ENCODE results near the gene NFE2L2.

DNA sequence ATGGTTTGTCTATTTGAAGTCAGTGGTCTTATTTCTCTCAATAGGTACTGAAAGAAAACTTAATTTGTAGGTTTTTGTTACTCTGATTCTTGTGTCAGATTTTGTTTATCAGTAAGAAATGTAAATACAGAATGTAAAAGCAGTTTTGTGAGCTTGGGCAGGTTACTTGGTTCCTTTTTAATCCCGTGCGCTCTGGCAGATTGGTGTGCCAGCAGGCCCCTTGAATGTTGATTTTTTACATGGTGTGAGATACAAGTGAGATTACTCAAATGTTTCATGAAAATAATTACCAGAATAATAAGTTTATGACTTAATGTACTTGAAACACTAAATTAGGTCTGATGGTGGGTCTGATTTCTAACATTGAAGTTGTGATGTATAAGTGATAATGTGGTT is 38.6 kb downstream of the NFE2L2 start:
- TF ChIP-seq, protein P1, sequence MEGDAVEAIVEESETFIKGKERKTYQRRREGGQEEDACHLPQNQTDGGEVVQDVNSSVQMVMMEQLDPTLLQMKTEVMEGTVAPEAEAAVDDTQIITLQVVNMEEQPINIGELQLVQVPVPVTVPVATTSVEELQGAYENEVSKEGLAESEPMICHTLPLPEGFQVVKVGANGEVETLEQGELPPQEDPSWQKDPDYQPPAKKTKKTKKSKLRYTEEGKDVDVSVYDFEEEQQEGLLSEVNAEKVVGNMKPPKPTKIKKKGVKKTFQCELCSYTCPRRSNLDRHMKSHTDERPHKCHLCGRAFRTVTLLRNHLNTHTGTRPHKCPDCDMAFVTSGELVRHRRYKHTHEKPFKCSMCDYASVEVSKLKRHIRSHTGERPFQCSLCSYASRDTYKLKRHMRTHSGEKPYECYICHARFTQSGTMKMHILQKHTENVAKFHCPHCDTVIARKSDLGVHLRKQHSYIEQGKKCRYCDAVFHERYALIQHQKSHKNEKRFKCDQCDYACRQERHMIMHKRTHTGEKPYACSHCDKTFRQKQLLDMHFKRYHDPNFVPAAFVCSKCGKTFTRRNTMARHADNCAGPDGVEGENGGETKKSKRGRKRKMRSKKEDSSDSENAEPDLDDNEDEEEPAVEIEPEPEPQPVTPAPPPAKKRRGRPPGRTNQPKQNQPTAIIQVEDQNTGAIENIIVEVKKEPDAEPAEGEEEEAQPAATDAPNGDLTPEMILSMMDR (conservative IDR thresholded peaks at IDR 0.05; ENCODE audit: low read length), result no peak
- TF ChIP-seq EZH2phosphoT487 (IDR thresholded peaks at IDR 0.05; ENCODE audit: borderline replicate concordance), result no peak

Measured in Loucy (cell line).